H9 (cell line): ENCODE results near the gene RAP1B. TPM values are rescaled to one million over a fixed set of nuclear protein-coding genes. Genes with fewer than 3 reads are reported as not detected.
A peak's percentile ranks its signal among the peaks of the same experiment; 100 is the strongest.

Experiments used
- DNase-seq: peaks from one replicate; pipeline ENCODE4 v3.0.0-alpha.2; 2017
- H2AFZ ChIP-seq: one replicate; pipeline ENCODE4 v1.6.1; 2013; ENCODE audit warnings: mild to moderate bottlenecking, low read length, control low read depth, moderate library complexity
- H2AK5ac ChIP-seq: 2 replicates; pipeline ENCODE4 v1.6.1; 2013; ENCODE audit warnings: low read length, control low read depth, mixed read lengths; ENCODE audit not compliant: insufficient read length
- H2BK120ac ChIP-seq: one replicate; pipeline ENCODE4 v1.6.1; 2013; ENCODE audit warnings: low read depth, mild to moderate bottlenecking, low read length, control low read depth, inconsistent platforms; ENCODE audit not compliant: poor library complexity, severe bottlenecking
- H2BK12ac ChIP-seq: 2 replicates; pipeline ENCODE4 v1.6.1; 2013; ENCODE audit warnings: low read length, control low read depth, mixed read lengths, low read depth; ENCODE audit not compliant: insufficient read length
- H2BK15ac ChIP-seq: 2 replicates; pipeline ENCODE4 v1.6.1; 2013; ENCODE audit warnings: low read depth, low read length, control low read depth
- H2BK20ac ChIP-seq: one replicate; pipeline ENCODE4 v1.6.1; 2013; ENCODE audit warnings: low read depth, mild to moderate bottlenecking, low read length, control low read depth, inconsistent platforms; ENCODE audit not compliant: poor library complexity, severe bottlenecking
- H2BK5ac ChIP-seq: 2 replicates; pipeline ENCODE4 v1.6.1; 2013; ENCODE audit warnings: low read length, control low read depth, mixed read lengths; ENCODE audit not compliant: insufficient read length
- H3K14ac ChIP-seq: 2 replicates; pipeline ENCODE4 v1.6.1; 2013; ENCODE audit warnings: low read length, control low read depth; ENCODE audit not compliant: insufficient read depth
- H3K18ac ChIP-seq: 2 replicates; pipeline ENCODE4 v1.6.1; 2013; ENCODE audit warnings: low read depth, mild to moderate bottlenecking, mixed read lengths, low read length, control low read depth; ENCODE audit not compliant: insufficient read length
- H3K23ac ChIP-seq: 2 replicates; pipeline ENCODE4 v1.6.1; 2013; ENCODE audit warnings: low read length, control low read depth, mixed read lengths, low read depth; ENCODE audit not compliant: insufficient read length
- H3K23me2 ChIP-seq: 2 replicates; pipeline ENCODE4 v1.6.1; 2013; ENCODE audit warnings: low read depth, mild to moderate bottlenecking, mixed read lengths, low read length, control low read depth; ENCODE audit not compliant: insufficient read length, poor library complexity, severe bottlenecking
- H3K27ac ChIP-seq: 2 replicates; pipeline ENCODE4 v1.5.1; 2013; ENCODE audit warnings: low read length, control low read depth, mixed read lengths, low read depth; ENCODE audit not compliant: insufficient read length
- H3K27me3 ChIP-seq: 2 replicates; pipeline ENCODE4 v1.6.1; 2013; ENCODE audit warnings: low read length, control low read depth, inconsistent platforms; ENCODE audit not compliant: insufficient read depth
- H3K4ac ChIP-seq: 2 replicates; pipeline ENCODE4 v1.6.1; 2013; ENCODE audit warnings: low read depth, mild to moderate bottlenecking, control low read depth, inconsistent platforms, low read length, moderate library complexity
- H3K4me1 ChIP-seq: 2 replicates; pipeline ENCODE4 v1.6.1; 2013; ENCODE audit warnings: low read length, control low read depth, inconsistent platforms; ENCODE audit not compliant: insufficient read depth
- H3K4me2 ChIP-seq: 2 replicates; pipeline ENCODE4 v1.6.1; 2013; ENCODE audit warnings: low read length, control low read depth, mixed read lengths; ENCODE audit not compliant: insufficient read length, insufficient read depth
- H3K56ac ChIP-seq: 2 replicates; pipeline ENCODE4 v1.6.1; 2013; ENCODE audit warnings: low read depth, mild to moderate bottlenecking, mixed read lengths, low read length, control low read depth; ENCODE audit not compliant: insufficient read length
- H3K79me1 ChIP-seq: 2 replicates; pipeline ENCODE4 v1.6.1; 2013; ENCODE audit warnings: low read depth, mild to moderate bottlenecking, moderate library complexity, low read length, control low read depth, inconsistent platforms; ENCODE audit not compliant: insufficient read depth, poor library complexity, severe bottlenecking
- H3K79me2 ChIP-seq: 2 replicates; pipeline ENCODE4 v1.6.1; 2013; ENCODE audit warnings: low read length, control low read depth, inconsistent platforms; ENCODE audit not compliant: insufficient read depth
- H3K9ac ChIP-seq: 2 replicates; pipeline ENCODE4 v1.6.1; 2013; ENCODE audit warnings: low read length, control low read depth, mixed read lengths; ENCODE audit not compliant: insufficient read length; ENCODE audit errors: extremely low read depth
- H3K9me3 ChIP-seq: one replicate; pipeline ENCODE4 v1.6.1; 2013; ENCODE audit warnings: low read depth, low read length, inconsistent platforms; ENCODE audit not compliant: control insufficient read depth
- H3T11ph ChIP-seq: one replicate; pipeline ENCODE4 v1.6.1; 2013; ENCODE audit warnings: mild to moderate bottlenecking, low read length, control low read depth, inconsistent platforms
- H4K20me1 ChIP-seq: one replicate; pipeline ENCODE4 v1.6.1; 2013; ENCODE audit not compliant: control insufficient read depth, insufficient read length, insufficient read depth
- H4K5ac ChIP-seq: 2 replicates; pipeline ENCODE4 v1.6.1; 2013; ENCODE audit warnings: low read depth, mild to moderate bottlenecking, mixed read lengths, low read length, control low read depth; ENCODE audit not compliant: insufficient read length
- H4K8ac ChIP-seq: replicated peaks from 2 replicates; pipeline ENCODE4 v1.6.1; 2013; ENCODE audit warnings: low read length, control low read depth, mixed read lengths, low read depth; ENCODE audit not compliant: insufficient read length
- H4K91ac ChIP-seq: 2 replicates; pipeline ENCODE4 v1.6.1; 2013; ENCODE audit warnings: low read depth, mild to moderate bottlenecking, moderate library complexity, mixed read lengths, low read length, control low read depth; ENCODE audit not compliant: insufficient read length
- H3K27ac Mint-ChIP-seq, 3 experiments: 2 replicates in 2 of 3; 3 replicates in 1 of 3; pipeline ENCODE4 v1.8.0; 2020 to 2021; ENCODE audit warnings: mixed read lengths in 3 of 3, mild to moderate bottlenecking in 1 of 3, moderate library complexity in 1 of 3
- H3K27me3 Mint-ChIP-seq: 2 replicates; pipeline ENCODE4 v1.8.0; 2021; ENCODE audit warnings: low read depth, mild to moderate bottlenecking, moderate library complexity, mixed read lengths
- H3K36me3 Mint-ChIP-seq, 3 experiments: 2 replicates in 2 of 3; 3 replicates in 1 of 3; pipeline ENCODE4 v1.8.0; 2020 to 2021; ENCODE audit warnings: low read depth in 3 of 3, mixed read lengths in 3 of 3; ENCODE audit not compliant: insufficient read depth in 1 of 3
- H3K4me1 Mint-ChIP-seq, 2 experiments: 2 replicates each; pipeline ENCODE4 v1.8.0; 2020; ENCODE audit warnings: mixed read lengths in 2 of 2
- H3K4me3 Mint-ChIP-seq, 2 experiments: 2 replicates in 1 of 2; 3 replicates in 1 of 2; pipeline ENCODE4 v1.8.0; 2020 to 2021; ENCODE audit warnings: mild to moderate bottlenecking in 2 of 2, mixed read lengths in 2 of 2, moderate library complexity in 1 of 2
- H3K9me3 Mint-ChIP-seq, 2 experiments: 2 replicates in 1 of 2; 3 replicates in 1 of 2; pipeline ENCODE4 v1.8.0; 2020; ENCODE audit warnings: mild to moderate bottlenecking in 2 of 2, mixed read lengths in 2 of 2, moderate library complexity in 1 of 2
- CTCF ChIP-seq: fragments of 200-600 bp; sonication (generic); conservative IDR thresholded peaks from 3 replicates; pipeline ENCODE4 v1.8.0; 2021; ENCODE audit warnings: antibody characterized with exemption, mild to moderate bottlenecking
- WGBS: extraction: QIAGEN DNeasy Blood & Tissue Kit; methylation state at CpG from one replicate; pipeline ENCODE4 v1.1.7; 2013; ENCODE audit warnings: missing lambda C conversion rate, low lambda C conversion rate, mixed read lengths; ENCODE audit not compliant: insufficient read length; ENCODE audit errors: extremely low coverage; 5-methylcytosine and 5-hydroxymethylcytosine counted together
- total RNA-seq: library from RNA; stranded (reverse); gene quantifications from 2 replicates; pipeline ENCODE4 v1.2.1, GENCODE V29; 2021

Gene RAP1B
- total RNA-seq, 1 experiment from 2014 or later: 97.7 TPM

GRCh38 chr12:68614105-68614679, 3.5 kb downstream of the RAP1B start:
- peak overlapping the region in 2 of 3 experiments; percentile 3 to 54; a peak in 1 of 7 replicates for H3K27ac Mint-ChIP-seq
- H3K4me2 ChIP-seq: no peak overlapping the region

More at GRCh38 chr12:68614105-68614679, 3.5 kb downstream of the RAP1B start:
- Histone ChIP-seq H3K23me2 (no peaks in the 10 kb centered on the region), H2BK15ac (no peak overlapping the region), H2AFZ (no peak overlapping the region), H3K27ac (no peak overlapping the region), H3K79me2 (peaks cover 42% of the 10 kb centered on the region; the same call in 1 of the 2 replicates), H2BK12ac (no peak overlapping the region), H2BK20ac (no peak overlapping the region), H4K20me1 (no peaks in the 10 kb centered on the region), H3K9ac (no peak overlapping the region), H3K79me1 (peaks cover 6% of the 10 kb centered on the region), H2BK5ac (no peak overlapping the region), H3K4me1 (no peaks in the 10 kb centered on the region), H3K9me3 (no peaks in the 10 kb centered on the region), H2AK5ac (no peak overlapping the region), H3K4ac (no peak overlapping the region), H2BK120ac (no peak overlapping the region), H3K14ac (no peak overlapping the region), H4K8ac (no peak overlapping the region), H3K56ac (no peak overlapping the region), H4K91ac (no peak overlapping the region), H3K18ac (no peak overlapping the region), H3K23ac (no peak overlapping the region), H3T11ph (no peak overlapping the region), H3K27me3 (no peaks in the 10 kb centered on the region), H4K5ac (no peak overlapping the region)
- Mint-ChIP-seq H3K9me3 (no peaks in the 10 kb centered on the region; a peak in 2 of 5 replicates), H3K4me1 (peaks cover 33 to 42% of the 10 kb centered on the region in 2 experiments), H3K27me3 (no peaks in the 10 kb centered on the region), H3K4me3 (no peak overlapping the region), H3K36me3 (peaks cover 8 to 16% (median 12%) of the 10 kb centered on the region in 3 experiments; a peak in 6 of 7 replicates)
- DNase-seq: no peak
- no peak for TF ChIP-seq CTCF
- no CpG with 5 or more reads among the region's 5 CpGs for WGBS
